ENCODE results near the gene LPO. TPM values are rescaled to one million over a fixed set of nuclear protein-coding genes. Genes with fewer than 3 reads are reported as not detected.

LPO gene
- total RNA-seq, 1 donor from 2014 or later, result not detected

GRCh38 chr17:58204796-58205195 is 33.6 kb upstream of the LPO start:
- Mint-ChIP-seq H3K27me3 (ENCODE audit: unreplicated experiment) (no peaks in the 10 kb centered on the region), H3K9me3 (ENCODE audit: unreplicated experiment) (peaks cover 2% of the 10 kb centered on the region), H3K4me1 (ENCODE audit: low read depth, unreplicated experiment) (no peaks in the 10 kb centered on the region), H3K36me3 (ENCODE audit: unreplicated experiment) (peaks cover 1% of the 10 kb centered on the region), H3K4me3 (ENCODE audit: unreplicated experiment) (no peak overlapping the region), H3K27ac (ENCODE audit: unreplicated experiment) (no peak overlapping the region)
- TF ChIP-seq, protein P1, sequence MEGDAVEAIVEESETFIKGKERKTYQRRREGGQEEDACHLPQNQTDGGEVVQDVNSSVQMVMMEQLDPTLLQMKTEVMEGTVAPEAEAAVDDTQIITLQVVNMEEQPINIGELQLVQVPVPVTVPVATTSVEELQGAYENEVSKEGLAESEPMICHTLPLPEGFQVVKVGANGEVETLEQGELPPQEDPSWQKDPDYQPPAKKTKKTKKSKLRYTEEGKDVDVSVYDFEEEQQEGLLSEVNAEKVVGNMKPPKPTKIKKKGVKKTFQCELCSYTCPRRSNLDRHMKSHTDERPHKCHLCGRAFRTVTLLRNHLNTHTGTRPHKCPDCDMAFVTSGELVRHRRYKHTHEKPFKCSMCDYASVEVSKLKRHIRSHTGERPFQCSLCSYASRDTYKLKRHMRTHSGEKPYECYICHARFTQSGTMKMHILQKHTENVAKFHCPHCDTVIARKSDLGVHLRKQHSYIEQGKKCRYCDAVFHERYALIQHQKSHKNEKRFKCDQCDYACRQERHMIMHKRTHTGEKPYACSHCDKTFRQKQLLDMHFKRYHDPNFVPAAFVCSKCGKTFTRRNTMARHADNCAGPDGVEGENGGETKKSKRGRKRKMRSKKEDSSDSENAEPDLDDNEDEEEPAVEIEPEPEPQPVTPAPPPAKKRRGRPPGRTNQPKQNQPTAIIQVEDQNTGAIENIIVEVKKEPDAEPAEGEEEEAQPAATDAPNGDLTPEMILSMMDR (IDR thresholded peaks at IDR 0.05; ENCODE audit: partially characterized antibody, unreplicated experiment), result no peak
- no peak for DNase-seq

DNA sequence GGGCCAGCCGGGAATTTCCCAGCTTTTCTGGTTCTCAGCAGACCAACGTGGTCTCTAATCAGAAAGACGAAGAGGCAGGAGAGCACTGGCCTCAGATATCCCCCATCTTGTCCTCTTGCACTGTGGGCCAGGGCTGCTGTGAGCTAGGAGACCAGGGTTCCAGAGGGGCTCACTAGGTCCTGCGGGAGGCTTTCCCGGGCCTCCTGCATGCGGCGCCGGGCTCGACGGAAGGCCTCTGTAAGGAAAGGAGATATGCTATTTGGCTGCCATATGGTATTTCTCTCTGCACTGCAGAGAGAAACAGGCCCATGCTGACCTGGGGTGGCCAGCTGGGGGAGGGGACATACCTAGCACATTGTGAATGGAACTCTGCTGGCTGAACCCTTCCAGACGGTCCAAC is 32.4 kb upstream of the LPO start:
- Mint-ChIP-seq H3K27ac (ENCODE audit: unreplicated experiment) (no peak overlapping the region), H3K9me3 (ENCODE audit: unreplicated experiment) (peaks cover 2% of the 10 kb centered on the region), H3K4me3 (ENCODE audit: unreplicated experiment) (no peak overlapping the region), H3K36me3 (ENCODE audit: unreplicated experiment) (peaks cover 6% of the 10 kb centered on the region), H3K4me1 (ENCODE audit: low read depth, unreplicated experiment) (no peaks in the 10 kb centered on the region), H3K27me3 (ENCODE audit: unreplicated experiment) (no peaks in the 10 kb centered on the region)
- TF ChIP-seq, protein P1 (IDR thresholded peaks at IDR 0.05; ENCODE audit: partially characterized antibody, unreplicated experiment), result no peak
- DNase-seq, result no peak

- H3K4me3 Mint-ChIP-seq (ENCODE audit: unreplicated experiment), result no peak overlapping the region
- no peaks in the 10 kb centered on the region for H3K4me1 Mint-ChIP-seq (ENCODE audit: low read depth, unreplicated experiment)
- DNase-seq, result no peak
- peaks cover 6% of the 10 kb centered on the region for H3K36me3 Mint-ChIP-seq (ENCODE audit: unreplicated experiment)
- H3K27me3 Mint-ChIP-seq (ENCODE audit: unreplicated experiment), result no peaks in the 10 kb centered on the region
- TF ChIP-seq, protein P1 (IDR thresholded peaks at IDR 0.05; ENCODE audit: partially characterized antibody, unreplicated experiment), result no peak
- H3K9me3 Mint-ChIP-seq (ENCODE audit: unreplicated experiment), result peaks cover 2% of the 10 kb centered on the region
- H3K27ac Mint-ChIP-seq (ENCODE audit: unreplicated experiment), result no peak overlapping the region
Measured at GRCh38 chr17:58207451-58207850, 30.9 kb upstream of the LPO start.

GRCh38 chr17:58208344-58208743 is 30.0 kb upstream of the LPO start:
- no peaks in the 10 kb centered on the region for H3K4me1 Mint-ChIP-seq (ENCODE audit: low read depth, unreplicated experiment)
- peaks cover 6% of the 10 kb centered on the region for H3K36me3 Mint-ChIP-seq (ENCODE audit: unreplicated experiment)
- H3K9me3 Mint-ChIP-seq (ENCODE audit: unreplicated experiment), result peaks cover 2% of the 10 kb centered on the region
- no peak overlapping the region for H3K4me3 Mint-ChIP-seq (ENCODE audit: unreplicated experiment)
- no peak for DNase-seq
- H3K27ac Mint-ChIP-seq (ENCODE audit: unreplicated experiment), result no peak overlapping the region
- TF ChIP-seq, protein P1 (IDR thresholded peaks at IDR 0.05; ENCODE audit: partially characterized antibody, unreplicated experiment), result no peak
- H3K27me3 Mint-ChIP-seq (ENCODE audit: unreplicated experiment), result no peaks in the 10 kb centered on the region

DNA sequence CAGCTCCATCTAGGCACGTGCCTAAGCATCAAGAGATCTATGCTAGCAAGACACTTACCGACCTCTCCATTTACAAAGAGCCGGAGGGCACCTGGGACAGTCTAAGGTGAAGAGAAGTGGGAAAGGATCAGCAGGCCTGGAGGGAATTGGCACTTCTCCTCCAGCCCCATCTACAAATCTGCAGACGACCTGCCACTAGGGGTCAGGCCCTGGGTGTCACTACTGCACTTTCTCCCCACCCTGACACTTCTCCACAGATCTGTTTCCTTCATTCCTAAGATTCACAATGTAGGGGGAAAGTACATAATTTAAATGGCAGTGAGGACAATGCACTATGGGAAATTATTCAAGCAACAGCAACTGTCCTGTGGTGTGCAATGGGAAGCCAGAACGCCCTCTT is 27.5 kb upstream of the LPO start:
- Mint-ChIP-seq H3K27me3 (ENCODE audit: unreplicated experiment) (no peaks in the 10 kb centered on the region), H3K4me3 (ENCODE audit: unreplicated experiment) (no peak overlapping the region), H3K9me3 (ENCODE audit: unreplicated experiment) (no peaks in the 10 kb centered on the region), H3K4me1 (ENCODE audit: low read depth, unreplicated experiment) (no peaks in the 10 kb centered on the region), H3K36me3 (ENCODE audit: unreplicated experiment) (peaks cover 6% of the 10 kb centered on the region), H3K27ac (ENCODE audit: unreplicated experiment) (no peak overlapping the region)
- TF ChIP-seq, protein P1 (IDR thresholded peaks at IDR 0.05; ENCODE audit: partially characterized antibody, unreplicated experiment), result peak; percentile 25
- DNase-seq, result no peak
